Measurements from ENCODE around the gene ACAD10.

DNA sequence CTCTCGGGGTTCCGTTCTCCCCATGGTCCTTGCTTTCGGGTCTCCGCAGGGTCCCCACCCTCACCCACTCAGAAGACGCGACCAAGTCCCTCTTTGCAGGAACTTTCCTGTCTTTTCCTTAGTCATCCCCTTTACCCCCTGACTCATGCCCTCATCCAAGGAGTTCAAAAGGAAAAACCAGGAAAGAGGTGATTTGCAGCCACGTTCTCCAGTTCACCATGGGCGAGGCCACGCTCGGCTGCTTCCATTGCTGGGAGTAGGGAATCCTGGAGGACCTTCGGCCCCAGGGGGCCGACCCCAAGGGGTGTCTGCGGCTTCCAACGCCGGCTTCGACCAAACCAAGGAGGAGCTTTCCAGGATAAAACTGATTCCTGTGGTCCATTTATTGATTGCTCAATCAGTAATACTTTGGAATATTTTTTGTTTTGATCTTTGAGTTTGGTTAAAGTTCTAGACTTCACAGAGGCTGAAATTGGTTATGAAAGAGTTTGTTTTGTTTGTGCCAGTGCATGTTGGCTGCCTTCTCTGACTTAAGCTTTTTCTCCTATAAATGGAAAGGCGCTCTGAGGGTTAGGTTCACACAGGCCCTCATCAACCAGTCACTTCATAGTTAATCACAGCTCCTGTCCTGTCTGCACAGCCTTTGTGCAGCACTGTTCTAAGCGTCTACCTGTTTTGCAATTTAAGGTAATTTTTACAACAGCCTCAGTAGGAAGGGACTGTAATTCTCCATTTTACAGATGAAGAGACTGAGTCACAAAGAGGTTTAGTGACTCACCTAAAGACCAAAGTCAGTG lies 81.7 kb downstream of the ACAD10 start:
- TF ChIP-seq, protein P1, sequence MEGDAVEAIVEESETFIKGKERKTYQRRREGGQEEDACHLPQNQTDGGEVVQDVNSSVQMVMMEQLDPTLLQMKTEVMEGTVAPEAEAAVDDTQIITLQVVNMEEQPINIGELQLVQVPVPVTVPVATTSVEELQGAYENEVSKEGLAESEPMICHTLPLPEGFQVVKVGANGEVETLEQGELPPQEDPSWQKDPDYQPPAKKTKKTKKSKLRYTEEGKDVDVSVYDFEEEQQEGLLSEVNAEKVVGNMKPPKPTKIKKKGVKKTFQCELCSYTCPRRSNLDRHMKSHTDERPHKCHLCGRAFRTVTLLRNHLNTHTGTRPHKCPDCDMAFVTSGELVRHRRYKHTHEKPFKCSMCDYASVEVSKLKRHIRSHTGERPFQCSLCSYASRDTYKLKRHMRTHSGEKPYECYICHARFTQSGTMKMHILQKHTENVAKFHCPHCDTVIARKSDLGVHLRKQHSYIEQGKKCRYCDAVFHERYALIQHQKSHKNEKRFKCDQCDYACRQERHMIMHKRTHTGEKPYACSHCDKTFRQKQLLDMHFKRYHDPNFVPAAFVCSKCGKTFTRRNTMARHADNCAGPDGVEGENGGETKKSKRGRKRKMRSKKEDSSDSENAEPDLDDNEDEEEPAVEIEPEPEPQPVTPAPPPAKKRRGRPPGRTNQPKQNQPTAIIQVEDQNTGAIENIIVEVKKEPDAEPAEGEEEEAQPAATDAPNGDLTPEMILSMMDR (IDR thresholded peaks at IDR 0.05), result no peak
- TF ChIP-seq POLR2A (IDR thresholded peaks at IDR 0.05) (no peak), POLR2AphosphoS5 (IDR thresholded peaks at IDR 0.05) (no peak), EP300 (IDR thresholded peaks at IDR 0.05) (no peak)
